Fibroblast of skin of scalp (primary cell): Measurements from ENCODE around the gene TBC1D13.
"Not testable (repeated sequence)": the region's sequence is repeated elsewhere in the genome, so short reads cannot be mapped to it uniquely, and the experiment has no call there.

Source experiments
- DNase-seq: peaks from one replicate; pipeline ENCODE4 v3.0.0-alpha.2; 2013

The TBC1D13 gene

GRCh38 chr9:128847803-128848202, 60.8 kb downstream of the TBC1D13 start:
- no peak for DNase-seq

DNA sequence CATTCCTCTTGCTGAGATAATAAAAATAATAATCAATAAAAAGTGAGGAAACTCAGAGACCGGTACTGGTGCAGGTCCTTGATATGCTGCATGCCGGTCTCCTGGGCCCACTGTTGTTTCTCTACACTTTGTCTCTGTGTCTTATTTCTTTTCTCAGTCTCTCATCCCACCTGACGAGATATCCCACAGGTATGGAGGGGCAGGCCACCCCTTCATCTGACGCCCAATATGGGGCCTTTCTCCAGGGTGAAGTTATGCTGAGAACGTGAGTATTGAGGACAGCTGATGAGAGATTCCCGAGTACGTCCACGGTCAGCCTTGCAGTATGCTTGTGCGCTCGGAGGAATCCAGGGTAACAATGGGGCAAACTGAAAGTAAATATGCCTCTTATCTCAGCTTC, 64.0 kb downstream of the TBC1D13 start:
- not testable (repeated sequence) for DNase-seq

DNA sequence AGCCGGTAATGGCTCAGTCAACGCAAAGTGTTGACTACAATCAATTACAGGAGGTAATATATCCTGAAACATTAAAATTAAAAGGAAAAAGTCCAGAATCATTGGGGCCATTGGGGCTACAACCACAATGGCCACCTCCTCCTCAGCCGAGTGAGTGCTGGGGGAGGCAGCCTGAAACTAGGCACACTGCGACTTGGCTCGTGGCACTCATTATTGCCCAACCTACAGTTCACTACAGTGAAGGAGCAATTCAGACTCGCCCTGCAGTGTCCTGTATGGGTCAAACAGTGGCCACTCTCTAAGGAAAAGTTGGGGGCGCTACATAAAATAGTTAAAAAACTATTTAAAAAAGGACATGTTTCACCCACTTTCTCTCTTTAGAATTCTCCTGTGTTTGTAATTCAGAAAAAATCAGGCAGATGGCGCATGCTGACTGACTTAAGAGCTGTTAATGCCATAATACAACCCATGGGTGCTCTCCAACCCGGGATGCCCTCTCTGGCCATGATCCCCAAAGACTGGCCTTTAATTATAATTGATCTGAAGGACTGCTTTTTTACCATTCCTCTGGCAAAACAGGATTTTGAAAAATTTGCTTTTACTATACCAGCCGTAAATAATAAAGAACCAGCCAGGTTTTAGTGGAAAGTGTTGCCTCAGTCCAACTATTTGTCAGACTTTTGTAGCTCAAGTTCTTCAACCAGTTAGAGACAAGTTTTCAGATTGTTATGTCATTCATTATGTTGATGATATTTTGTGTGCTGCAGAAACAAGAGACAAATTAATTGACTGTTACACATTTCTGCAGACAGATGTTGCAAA, 64.9 kb downstream of the TBC1D13 start:
- peak; percentile 37 for DNase-seq

- DNase-seq: not testable (repeated sequence)
Observed at GRCh38 chr9:128852646-128853045, 65.6 kb downstream of the TBC1D13 start.

- not testable (repeated sequence) for DNase-seq
Observed at GRCh38 chr9:128854454-128854853, 67.4 kb downstream of the TBC1D13 start.

- DNase-seq: not testable (repeated sequence)
Observed at GRCh38 chr9:128858476-128858875, 71.4 kb downstream of the TBC1D13 start.
